Coronary artery (tissue), 2 donors: ENCODE measurements around the gene SMG6.
"Not testable (repeated sequence)": the region's sequence is repeated elsewhere in the genome, so short reads cannot be mapped to it uniquely, and the experiment has no call there.

ENCODE experiments used
- DNase-seq: peaks from one replicate; pipeline ENCODE4 v3.0.0-alpha.2; 2017; ENCODE audit warnings: low spot score
- H3K27ac ChIP-seq, 2 donors: fragments of 200-600 bp; sonication (generic); one replicate each; pipeline ENCODE4 v1.5.1; 2016 to 2019
- H3K4me3 ChIP-seq: fragments of 200-600 bp; sonication (generic); 2 replicates; pipeline ENCODE4 v1.5.1; 2016; ENCODE audit warnings: mild to moderate bottlenecking, moderate library complexity
- CTCF ChIP-seq: fragments of 200-600 bp; sonication (generic); IDR thresholded peaks from one replicate; pipeline ENCODE4 v1.5.1; 2019; ENCODE audit warnings: antibody characterized with exemption

SMG6 gene

GRCh38 chr17:2144701-2145100 lies 158.9 kb downstream of the SMG6 start:
- Histone ChIP-seq H3K4me3 (no peak overlapping the region), H3K27ac (no peak overlapping the region)
- TF ChIP-seq CTCF: no peak
- DNase-seq: no peak

GRCh38 chr17:2143332-2143731 lies 160.3 kb downstream of the SMG6 start:
- no peak for DNase-seq
- no peak overlapping the region for H3K27ac ChIP-seq
- H3K4me3 ChIP-seq: no peak overlapping the region
- no peak for TF ChIP-seq CTCF

- DNase-seq, H3K4me3 ChIP-seq, H3K27ac ChIP-seq: not testable (repeated sequence)
These were observed 160.9 kb downstream of the SMG6 start for GRCh38 chr17:2142682-2143081.

- no peak for DNase-seq
- Histone ChIP-seq H3K27ac (no peak overlapping the region), H3K4me3 (no peak overlapping the region)
- no peak for TF ChIP-seq CTCF
These were observed 162.9 kb downstream of the SMG6 start for GRCh38 chr17:2140683-2141082.

GRCh38 chr17:2138761-2139160 lies 164.8 kb downstream of the SMG6 start:
- TF ChIP-seq CTCF: no peak
- DNase-seq: no peak
- Histone ChIP-seq H3K27ac (no peak overlapping the region), H3K4me3 (no peak overlapping the region)

- TF ChIP-seq CTCF: no peak
- Histone ChIP-seq H3K27ac (no peak overlapping the region), H3K4me3 (no peak overlapping the region)
- DNase-seq: no peak
These were observed 165.3 kb downstream of the SMG6 start for GRCh38 chr17:2138318-2138717.

- DNase-seq: no peak
- no peak overlapping the region for H3K4me3 ChIP-seq
- no peak for TF ChIP-seq CTCF
- no peak overlapping the region for H3K27ac ChIP-seq
These were observed 166.1 kb downstream of the SMG6 start for GRCh38 chr17:2137342-2138098.
